KG1 (cell line): ENCODE measurements around the gene SLC38A9.
"Not testable (repeated sequence)": the region's sequence is repeated elsewhere in the genome, so short reads cannot be mapped to it uniquely, and the experiment has no call there.

ENCODE experiments used
- DNase-seq: peaks from one replicate; lab custom pipeline; 2025; lab: John Stamatoyannopoulos, UW

The SLC38A9 gene

DNA sequence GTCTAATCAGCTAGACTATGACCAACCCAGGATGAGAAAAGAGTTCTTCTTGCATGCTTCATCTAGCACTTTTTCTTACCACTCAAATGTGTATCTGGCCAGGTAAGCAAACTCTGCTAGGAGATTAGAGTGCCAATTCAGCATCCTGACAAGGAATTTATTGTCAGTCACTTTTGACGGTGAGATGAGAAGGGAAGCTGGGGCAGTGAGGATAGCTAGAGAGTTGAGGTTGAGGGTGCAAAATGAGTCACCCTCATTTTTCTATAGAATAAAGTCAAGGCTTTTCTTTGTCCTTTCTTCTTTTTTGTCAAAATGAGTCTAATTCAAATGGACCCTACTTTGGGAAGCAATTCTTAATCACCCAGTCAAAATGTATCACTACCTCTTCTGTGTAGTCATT is 102.7 kb downstream of the SLC38A9 start:
- no peak for DNase-seq

DNA sequence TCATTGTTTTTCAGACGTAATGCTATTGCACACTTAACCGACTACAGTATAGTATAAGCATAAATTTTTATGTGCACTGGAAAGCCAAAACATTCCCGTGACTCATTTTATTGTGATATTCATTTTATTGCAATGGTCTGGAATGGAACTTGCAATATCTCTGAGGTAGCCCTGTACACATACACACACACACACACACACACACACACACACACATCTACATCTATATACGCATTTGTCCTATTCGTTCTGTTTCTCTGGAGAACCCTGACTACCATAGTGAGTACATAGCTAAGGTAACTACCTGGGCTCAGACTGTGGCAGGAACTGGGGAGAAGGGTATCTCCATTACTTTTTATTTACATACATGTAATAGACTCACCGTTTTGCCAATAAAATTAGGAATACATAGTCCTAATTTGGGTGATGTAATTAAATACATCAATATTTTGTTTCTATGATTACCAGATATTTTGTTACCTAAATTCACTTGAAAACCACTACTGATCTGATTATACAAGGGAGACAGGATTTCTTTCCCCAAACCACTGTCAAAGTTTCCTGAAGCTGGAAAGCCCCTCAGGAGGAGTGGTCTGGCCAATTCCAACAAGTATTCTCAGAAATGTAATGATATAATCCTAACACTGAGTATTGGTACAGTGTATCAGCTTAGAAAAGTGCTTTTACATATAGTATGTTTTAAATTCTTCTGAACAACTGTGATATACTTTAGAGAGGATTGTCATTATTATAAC is 103.4 kb downstream of the SLC38A9 start:
- no peak for DNase-seq

DNA sequence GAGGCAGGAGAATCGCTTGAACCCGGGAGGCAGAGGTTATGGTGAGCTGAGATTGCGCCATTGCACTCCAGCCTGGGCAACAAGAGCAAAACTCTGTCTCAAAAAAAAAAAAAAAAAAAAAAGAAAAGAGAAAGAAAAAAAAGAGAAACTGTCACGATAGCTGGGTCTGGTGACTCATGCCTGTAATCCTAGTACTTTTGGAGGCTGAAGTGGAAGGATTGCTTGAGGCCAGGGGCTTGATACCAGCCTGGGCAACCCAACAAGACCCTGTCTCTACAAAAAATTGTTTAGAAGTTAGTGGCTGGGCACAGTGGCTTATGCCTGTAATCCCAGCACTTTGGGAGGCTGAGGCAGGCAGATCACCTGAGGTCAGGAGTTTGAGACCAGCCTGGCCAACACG is 104.8 kb downstream of the SLC38A9 start:
- DNase-seq = not testable (repeated sequence)

DNA sequence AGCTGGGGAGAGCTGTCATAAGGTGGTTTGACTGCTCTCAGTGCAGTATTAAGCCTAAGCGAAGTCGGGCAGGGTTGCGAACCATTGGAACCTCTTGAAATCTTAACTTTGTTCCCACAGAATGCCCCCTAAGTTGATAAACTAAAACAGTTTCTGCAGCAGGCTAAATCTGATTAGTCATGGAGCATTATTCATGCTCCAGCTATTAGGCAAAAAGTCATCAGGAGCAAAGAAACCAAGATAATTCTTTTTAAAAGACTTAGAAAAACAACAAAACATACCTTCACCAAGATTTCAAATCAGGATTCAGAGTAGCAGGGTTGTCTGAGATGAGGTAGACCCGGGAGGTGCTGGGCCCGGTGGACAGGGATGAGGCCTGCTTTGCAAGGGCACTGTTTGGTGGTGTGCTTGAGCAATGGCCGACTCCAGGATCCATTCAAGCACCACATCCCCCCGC is 107.5 kb downstream of the SLC38A9 start:
- DNase-seq = no peak

DNA sequence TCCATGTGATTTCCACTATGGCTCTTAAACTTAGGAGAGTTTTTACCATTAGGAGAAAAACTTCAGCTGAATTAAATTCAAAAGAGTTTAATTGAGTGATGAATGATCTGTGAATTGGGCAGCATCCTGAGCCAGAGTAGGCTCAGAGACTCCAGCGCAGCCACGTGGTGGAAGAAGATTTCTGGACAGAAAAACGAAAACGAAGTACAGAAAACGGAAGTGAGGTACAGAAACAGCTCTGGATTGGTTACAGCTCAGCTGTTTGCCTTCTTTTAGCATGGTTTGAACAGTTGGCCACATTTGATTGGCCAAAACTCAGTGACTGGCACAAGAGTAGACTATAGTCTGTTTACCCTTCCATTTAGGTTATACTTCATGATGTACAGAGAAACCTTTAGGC is 108.2 kb downstream of the SLC38A9 start:
- DNase-seq = no peak

DNA sequence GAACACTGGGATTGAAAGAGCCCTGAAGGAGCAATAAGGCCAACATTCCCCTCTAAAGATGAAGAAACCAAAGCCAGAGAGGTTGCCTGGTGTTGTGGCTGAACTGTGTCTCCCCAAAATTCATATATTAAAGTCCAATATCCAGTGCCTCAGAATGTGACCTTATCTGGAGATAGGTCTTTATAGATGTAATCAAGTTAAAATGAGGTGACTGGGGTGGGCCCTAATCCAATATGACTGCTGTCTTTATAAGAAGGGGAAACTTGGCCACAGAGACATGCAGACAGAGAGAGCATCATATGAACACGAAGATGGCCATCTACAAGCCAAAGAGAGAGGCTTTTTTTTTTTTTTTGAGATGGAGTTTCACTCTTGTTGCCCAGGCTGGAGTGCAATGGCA is 110.5 kb downstream of the SLC38A9 start:
- no peak for DNase-seq

DNA sequence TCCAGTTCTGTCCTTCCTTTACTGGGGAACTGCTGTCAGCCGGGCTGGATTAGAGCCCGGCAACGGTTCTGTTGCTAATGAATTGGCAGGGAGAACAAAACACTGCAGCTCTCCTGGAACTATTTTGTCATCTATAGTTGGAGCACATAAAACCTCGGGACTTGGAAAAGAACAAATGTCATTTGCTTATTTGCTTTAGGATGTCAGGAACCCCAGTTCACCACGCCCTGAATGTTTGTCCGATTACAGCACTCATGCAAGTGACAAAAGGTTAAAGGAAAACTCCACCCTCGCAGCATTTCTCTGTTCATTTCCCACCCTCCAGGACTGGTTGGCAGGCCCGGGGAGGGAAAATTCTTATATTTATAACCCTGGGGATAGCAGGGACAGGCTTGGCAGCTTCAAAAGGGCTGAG is 110.9 kb downstream of the SLC38A9 start:
- no peak for DNase-seq

DNA sequence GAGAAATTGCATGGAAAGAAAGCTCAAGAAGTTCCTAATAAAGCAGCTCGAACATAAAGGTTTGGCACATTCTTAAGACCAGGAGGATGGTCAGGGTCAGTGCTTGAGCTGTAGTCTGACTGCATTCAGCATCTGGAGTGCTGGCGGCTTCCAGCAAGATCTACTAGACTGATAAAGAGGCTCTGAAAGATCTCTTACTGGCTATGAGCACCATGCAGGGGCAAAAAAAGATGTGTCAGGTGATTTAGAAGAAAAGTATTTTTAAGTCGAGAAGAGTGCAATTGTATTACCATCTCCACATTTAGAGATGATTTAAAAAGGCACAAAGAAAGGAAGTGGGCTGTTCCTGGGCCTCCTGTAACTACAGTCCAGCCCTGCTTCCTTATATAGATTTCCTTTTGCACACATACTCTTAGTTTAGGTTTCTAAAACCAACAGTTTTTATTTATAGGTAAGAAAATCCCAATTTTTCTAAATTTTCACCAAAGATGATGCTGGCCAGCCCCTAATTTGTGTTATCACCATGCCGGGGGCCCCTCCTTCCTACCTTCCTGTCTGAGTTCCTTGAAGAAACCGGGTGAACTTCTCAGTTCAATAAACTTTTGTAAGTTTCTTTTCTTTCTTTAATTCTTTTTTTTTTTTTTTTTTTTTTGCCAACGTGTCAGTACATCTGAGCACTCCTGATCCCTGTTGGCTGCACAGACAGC is 111.5 kb downstream of the SLC38A9 start:
- no peak for DNase-seq

DNA sequence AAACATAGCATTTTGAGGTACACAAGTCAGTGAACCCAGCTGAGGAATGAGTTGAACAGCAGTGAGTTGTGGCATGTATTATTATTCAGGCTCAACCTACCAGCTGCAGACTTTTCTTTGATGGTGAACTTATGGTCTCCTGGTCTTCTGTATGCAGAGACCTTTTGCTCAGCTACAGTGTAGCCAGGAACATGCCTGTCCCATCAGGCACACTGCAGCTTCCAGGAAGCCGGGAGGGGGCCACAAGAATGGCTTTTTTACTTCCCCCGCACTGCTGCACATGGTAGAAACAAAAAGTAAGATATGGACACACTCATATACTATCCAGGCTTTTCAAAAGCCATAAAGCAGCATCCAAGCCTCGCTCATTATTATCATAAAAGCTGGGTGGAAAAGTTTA is 112.0 kb downstream of the SLC38A9 start:
- no peak for DNase-seq

DNA sequence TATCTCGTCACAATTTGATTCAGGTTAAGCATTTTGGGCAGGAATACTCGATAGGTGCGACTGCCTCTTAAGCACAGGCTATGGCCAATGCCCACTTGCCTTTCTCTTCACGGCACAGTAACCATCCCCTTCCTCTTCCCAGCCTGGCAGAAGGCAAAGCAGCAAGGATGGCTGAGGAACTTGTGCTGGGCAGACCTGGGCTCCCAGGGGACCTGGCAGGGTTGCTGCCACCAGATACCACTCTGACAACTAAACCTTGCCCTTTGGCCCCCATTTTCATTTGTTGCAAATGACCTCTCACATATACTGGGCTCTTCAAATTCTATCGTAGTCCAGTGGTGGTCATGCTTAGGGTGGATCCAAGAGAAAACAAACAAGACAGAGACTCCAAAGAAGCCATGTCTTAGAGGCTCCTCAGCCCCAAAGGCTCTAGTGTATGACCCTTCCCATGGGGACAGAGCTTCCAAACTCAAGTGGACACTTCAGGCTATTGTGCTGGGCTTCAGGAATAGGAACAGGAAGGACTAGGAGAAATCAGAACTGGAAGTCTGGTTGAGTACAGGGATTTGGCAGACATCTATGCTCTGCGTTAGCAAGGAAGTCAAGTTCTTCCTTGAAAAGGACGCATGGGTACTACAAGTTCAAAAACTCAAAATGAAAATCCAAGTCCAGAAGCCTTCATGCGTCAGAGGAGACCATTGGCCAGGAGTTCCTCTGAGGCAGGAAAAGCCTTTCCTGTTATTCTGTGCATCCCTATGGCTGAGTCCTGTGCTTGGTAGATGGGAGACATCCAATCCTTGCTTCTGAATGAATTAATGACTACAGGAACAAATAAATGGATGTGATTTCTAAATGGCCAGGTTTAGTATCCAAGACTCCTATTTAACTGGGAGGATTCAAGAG is 112.7 kb downstream of the SLC38A9 start:
- no peak for DNase-seq

DNA sequence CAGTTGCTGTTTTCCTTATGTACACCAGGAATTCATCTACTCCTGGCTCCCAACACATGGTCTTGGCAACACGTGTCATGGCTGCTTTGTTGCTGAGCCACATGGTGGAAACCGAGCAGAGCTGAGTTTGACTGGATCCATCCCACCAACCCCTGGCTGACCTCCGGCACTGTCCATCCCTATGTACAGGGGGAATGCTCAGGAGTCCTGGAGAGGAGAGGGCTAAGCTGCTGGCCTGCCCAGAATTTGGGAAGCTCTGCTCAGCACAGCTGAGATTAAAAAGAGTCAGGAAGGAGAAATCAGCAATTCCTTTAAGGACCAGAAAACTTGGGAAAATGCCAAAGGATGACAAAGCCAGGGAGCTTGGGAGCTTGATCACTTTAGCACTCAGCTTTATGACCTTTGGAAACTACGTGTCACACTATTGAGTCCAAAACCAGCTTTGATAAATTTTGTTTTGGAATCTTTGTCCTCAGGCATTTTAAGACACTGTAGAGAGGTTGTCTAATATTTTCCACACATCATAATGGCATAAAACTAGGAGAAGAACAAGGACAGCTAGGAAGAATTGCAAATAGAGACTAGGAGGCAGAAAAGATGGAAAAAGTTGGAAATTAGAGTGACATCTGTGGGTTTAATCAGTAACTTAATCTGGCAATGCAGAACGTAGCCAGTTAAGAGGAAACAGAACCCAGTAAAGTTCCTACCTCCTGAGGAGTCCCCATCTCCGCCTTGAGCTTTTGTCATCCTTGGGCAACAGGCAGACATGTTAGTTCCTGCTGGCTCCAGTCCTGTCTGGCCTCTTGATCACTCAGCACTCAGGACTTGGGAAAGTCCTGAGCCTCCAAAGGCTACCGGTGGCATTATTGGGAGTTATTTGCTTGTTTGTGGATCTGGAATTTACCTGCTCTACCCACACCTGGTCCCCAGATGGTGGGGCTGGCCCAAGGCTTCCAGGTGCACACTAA is 114.8 kb downstream of the SLC38A9 start:
- no peak for DNase-seq

DNA sequence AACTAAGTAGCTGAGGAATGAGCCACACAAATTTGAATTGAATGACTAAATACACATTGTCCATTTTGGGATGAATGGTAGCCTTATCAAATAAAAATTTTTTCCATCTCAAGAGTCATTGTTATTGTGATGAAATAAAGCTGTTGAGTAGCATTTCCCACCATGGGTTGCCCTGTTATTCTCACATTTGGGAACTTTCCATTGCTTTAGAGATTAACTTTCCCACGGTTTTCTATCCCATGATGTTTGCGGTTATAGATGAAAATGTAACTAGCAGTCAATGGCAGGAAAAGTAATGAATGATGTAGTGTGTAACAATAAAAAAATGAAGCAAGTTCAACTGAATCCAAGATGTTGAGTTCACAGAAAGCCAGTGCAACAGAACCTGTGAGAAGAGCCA is 117.5 kb downstream of the SLC38A9 start:
- DNase-seq = no peak

DNA sequence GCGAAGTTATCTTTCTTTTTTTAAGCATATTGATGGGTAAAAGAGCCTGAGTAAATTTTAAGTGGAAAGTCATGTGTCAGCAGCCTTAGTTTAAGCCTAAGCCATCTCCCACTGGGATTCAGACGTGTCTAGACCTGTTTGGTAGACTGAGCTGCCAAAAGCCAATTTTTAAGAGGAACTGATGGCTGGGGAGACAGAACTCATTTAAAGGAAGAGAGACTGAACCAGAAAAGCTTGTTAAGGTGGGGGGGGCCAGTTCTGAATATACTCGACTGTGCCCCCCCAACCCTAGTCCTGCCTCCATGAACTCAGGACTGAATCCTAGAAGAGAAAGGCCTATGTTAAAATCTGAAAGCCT is 119.0 kb downstream of the SLC38A9 start:
- DNase-seq = no peak

DNA sequence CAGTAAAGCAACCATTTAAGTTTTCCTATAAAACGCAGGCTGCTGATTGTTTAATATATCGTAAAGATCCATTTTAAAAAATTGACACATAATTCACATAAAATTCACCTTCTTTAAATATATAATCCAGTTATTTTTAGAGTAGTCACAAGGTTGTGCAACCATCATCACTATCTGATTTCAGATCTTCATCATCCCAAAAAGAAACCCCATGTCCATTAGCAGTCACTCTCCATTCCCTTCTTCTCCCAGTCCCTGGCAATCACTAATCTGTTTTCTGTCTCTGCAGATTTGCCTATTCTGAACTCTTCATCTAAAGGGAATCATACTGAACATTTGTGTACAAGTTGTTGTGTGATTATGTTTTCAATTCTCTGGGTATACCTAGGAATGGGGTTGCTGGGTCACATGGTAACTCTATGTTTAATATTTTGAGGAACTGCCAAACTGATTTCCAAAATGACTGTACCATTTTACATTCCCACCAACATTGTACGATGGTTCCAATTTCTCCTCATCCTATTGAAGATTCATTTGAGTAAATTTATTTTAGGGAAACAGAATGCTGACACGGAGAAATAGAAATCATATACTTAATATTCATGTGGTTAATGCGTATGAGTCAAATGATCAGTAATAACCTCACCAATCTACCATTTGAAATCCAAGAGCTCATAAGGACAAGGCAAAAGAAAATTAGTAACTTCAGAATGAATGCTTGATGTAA is 119.6 kb downstream of the SLC38A9 start:
- DNase-seq = no peak

DNA sequence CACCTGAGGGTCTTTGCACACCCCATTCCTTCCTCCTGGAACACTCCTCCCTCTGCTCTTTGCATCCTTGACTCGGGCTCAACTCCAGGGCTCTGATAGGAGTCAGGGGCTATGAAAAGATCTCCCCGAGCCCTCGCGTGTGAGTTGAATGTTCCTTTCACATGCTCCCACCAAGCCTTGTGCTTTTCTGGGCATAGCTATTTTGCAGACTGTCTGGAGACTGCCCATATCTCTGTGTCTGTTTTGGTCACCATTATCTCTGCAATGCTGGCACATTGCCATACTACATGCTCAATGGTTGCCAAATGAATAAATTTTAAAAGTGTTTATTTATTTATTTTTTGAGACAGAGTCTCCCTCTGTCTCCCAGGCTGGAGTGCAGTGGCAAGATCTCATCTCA is 120.4 kb downstream of the SLC38A9 start:
- DNase-seq = no peak

DNA sequence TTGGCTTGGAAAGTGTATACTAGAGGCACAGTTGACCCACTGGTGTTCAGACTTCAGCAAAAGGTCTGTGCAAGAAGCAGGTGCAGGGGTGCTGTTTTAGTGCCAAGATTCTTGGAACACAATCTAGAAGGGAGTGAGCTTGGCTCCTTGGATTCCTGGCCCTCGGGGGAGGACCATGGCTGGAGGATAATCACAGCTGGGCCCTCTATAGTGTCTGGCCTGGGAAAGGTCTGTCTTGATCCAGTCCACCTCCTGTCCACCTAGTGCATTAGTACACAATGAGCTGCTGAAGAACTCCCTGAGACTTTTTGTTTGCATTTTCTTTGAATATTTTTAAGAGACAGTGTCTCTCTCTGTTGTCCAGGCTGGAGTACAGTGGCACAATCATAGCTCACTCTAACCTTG is 126.9 kb downstream of the SLC38A9 start:
- no peak for DNase-seq

DNA sequence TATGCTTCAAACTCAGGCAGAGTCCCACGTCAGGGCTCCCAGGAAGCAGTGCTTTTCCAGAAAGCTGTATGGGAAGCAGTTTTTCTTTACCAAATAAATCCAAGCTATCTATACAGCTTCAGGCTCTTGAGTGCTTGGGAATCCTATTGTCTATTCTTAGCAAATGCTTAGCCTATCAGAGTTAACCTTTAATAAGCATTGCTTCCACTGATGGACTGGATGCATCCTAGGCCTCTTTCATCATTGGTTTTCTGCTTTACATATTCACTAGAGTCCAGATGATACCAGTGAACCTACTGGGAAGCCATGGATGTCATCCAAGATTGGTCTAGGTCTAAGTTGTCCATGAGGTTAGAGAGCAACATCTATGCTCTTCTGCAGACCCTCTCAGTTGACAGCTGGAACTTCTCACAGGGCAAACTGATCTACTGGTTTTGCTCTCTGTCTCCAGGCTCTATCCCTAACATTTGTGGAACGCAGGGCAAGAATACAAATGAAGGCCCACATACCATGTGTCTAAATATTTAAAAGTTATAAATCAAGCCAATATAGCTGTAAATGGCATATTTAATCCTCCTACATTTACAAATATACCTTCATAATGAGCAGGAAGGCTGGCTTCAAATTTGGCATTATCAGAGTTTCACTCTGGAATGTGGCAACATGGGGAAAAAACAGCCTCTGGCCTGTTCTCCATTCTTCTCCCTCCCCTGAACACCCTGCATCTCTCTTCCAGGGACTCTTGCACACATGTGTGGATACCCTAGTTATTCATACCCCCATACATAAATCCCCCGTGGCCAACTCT is 127.5 kb downstream of the SLC38A9 start:
- DNase-seq = no peak

DNA sequence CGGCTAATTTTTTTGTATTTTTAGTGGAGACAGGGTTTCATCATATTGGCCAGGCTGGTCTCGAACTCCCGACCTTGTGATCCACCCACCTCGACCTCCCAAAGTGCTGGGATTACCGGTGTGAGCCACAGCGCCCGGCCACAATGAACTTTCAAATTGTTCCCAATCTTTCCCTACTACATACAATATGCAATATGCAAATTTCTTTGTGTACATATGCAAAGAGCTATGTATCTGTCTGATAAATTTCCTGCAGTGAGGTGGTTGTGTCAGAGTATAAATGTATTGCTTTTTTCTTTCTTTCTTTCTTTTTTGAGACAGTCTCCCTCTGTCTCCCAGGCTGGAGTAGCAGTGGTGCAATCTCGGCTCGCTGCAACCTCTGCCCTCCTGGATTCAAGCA is 128.5 kb downstream of the SLC38A9 start:
- no peak for DNase-seq

DNA sequence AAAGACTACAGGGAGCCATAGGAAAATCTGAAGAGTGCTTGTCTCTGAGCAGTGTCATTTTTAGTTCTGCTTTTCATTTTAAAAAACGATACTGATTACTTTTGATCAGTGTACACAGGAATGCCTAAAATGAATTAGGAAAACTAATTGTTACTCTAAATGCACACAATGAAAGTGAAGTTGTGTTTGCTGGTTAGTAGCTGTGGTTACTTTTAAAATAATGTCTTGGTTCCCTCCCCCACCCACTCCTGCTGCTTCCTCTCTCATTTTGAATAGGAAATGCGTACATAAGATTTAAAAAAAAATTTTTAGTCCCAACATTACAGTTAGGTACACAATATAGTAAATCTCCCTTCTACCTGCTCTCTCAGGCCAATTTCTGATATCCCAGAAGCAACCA is 129.9 kb downstream of the SLC38A9 start:
- DNase-seq = no peak

DNA sequence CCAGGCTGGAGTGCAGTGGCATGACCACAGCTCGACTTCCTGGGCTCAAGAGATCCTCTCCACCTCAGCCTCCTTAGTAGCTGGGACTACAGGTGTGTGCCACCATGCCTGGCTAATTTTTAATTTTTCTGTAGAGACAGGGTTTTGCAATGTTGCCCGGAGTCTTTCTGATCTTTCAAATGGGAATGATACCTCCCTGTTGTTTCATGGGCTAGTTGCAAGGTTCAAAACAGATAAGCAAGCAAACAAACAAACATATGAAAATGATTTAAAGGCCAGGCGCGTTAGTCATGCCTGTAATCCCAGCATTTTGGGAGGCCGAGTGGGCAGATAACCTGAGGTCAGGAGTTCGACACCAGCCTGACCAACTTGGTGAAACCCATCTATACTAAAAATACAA is 132.1 kb downstream of the SLC38A9 start:
- no peak for DNase-seq
